IMR-90 (cell line): ENCODE results near the gene ZBTB32. TPM values are rescaled to one million over a fixed set of nuclear protein-coding genes. Genes with fewer than 3 reads are reported as not detected.

Experiments used
- ATAC-seq: fragments of 200-7000 bp; cut with Tn5 transposase; 2 replicates; pipeline ENCODE4 v1.9.1; 2020; ENCODE audit warnings: low read depth, mild to moderate bottlenecking, moderate library complexity
- BruUV-seq: library from RNA; stranded (reverse); fragments of 400-500 nt; replicated peaks from 2 replicates; lab custom pipeline; 2021; lab: Mats Ljungman, UMichigan
- CTCF ChIA-PET: fragments of 300-600 bp; formaldehyde crosslinking; extraction: SDS; loops from one replicate; lab custom pipeline; 2021; ENCODE audit warnings: antibody characterized with exemption; lab: Yijun Ruan, JAX
- POLR2A ChIA-PET: fragments of 300-600 bp; sonication (Branson Sonifier 250); formaldehyde crosslinking; loops from one replicate; lab custom pipeline; 2022; ENCODE audit warnings: antibody characterized with exemption; ENCODE audit not compliant: unreplicated experiment; lab: Charles Lee
- DNase-seq: peaks from one replicate; pipeline ENCODE4 v3.0.0; 2013
- H2AFZ ChIP-seq: replicated peaks from 2 replicates; pipeline ENCODE3; 2013; ENCODE audit warnings: low read length, mild to moderate bottlenecking; ENCODE audit not compliant: poor library complexity
- H2AK5ac ChIP-seq: 2 replicates; pipeline ENCODE4 v1.6.1; 2013; ENCODE audit warnings: low read depth, low read length, inconsistent platforms
- H2AK9ac ChIP-seq: replicated peaks from 2 replicates; pipeline ENCODE3; 2013; ENCODE audit warnings: mild to moderate bottlenecking, low read depth, low read length, moderate library complexity; ENCODE audit not compliant: poor library complexity
- H2BK120ac ChIP-seq: 2 replicates; pipeline ENCODE4 v1.6.1; 2013; ENCODE audit warnings: low read depth, low read length, inconsistent platforms
- H2BK15ac ChIP-seq: 3 replicates; pipeline ENCODE4 v1.6.1; 2013; ENCODE audit warnings: low read depth, low read length, inconsistent platforms
- H2BK20ac ChIP-seq: 2 replicates; pipeline ENCODE4 v1.6.1; 2013; ENCODE audit warnings: low read depth, mild to moderate bottlenecking, inconsistent platforms, low read length, moderate library complexity
- H2BK5ac ChIP-seq: 2 replicates; pipeline ENCODE4 v1.6.1; 2013; ENCODE audit warnings: mild to moderate bottlenecking, low read depth, low read length, inconsistent platforms; ENCODE audit not compliant: poor library complexity, severe bottlenecking
- H3K14ac ChIP-seq: replicated peaks from 2 replicates; pipeline ENCODE4 v1.6.1; 2013; ENCODE audit warnings: low read depth, low read length, inconsistent platforms
- H3K18ac ChIP-seq: 2 replicates; pipeline ENCODE4 v1.6.1; 2013; ENCODE audit warnings: low read depth, low read length, control low read depth
- H3K23ac ChIP-seq: 2 replicates; pipeline ENCODE4 v1.6.1; 2013; ENCODE audit warnings: low read depth, low read length, inconsistent platforms
- H3K27ac ChIP-seq: 2 replicates; pipeline ENCODE4 v1.5.1; 2013; ENCODE audit warnings: mild to moderate bottlenecking, control low read depth, low read length; ENCODE audit not compliant: insufficient read depth
- H3K27me3 ChIP-seq: 2 replicates; pipeline ENCODE4 v1.6.1; 2013; ENCODE audit warnings: low read length; ENCODE audit not compliant: control insufficient read depth, insufficient read depth
- H3K36me3 ChIP-seq: 2 replicates; pipeline ENCODE4 v1.6.1; 2013; ENCODE audit warnings: low read length, mixed read lengths; ENCODE audit not compliant: control insufficient read depth, insufficient read depth
- H3K4ac ChIP-seq: 2 replicates; pipeline ENCODE4 v1.6.1; 2013; ENCODE audit warnings: low read depth, low read length, inconsistent platforms
- H3K4me1 ChIP-seq: 2 replicates; pipeline ENCODE4 v1.6.1; 2013; ENCODE audit warnings: low read length, mixed read lengths; ENCODE audit not compliant: control insufficient read depth, insufficient read depth
- H3K4me2 ChIP-seq: 2 replicates; pipeline ENCODE4 v1.6.1; 2013; ENCODE audit warnings: low read depth, mild to moderate bottlenecking, control low read depth, low read length, moderate library complexity
- H3K4me3 ChIP-seq: 2 replicates; pipeline ENCODE4 v1.5.1; 2013; ENCODE audit warnings: low read depth, mild to moderate bottlenecking, control low read depth, low read length, moderate library complexity; ENCODE audit not compliant: insufficient read depth
- H3K56ac ChIP-seq: 2 replicates; pipeline ENCODE4 v1.6.1; 2013; ENCODE audit warnings: low read length, inconsistent platforms; ENCODE audit not compliant: insufficient read depth; ENCODE audit errors: extremely low read depth
- H3K79me1 ChIP-seq, 2 experiments: 2 replicates each; pipeline ENCODE4 v1.6.1; 2013; ENCODE audit warnings: low read length in 2 of 2, inconsistent platforms in 1 of 2, low read depth in 1 of 2
- H3K9ac ChIP-seq: 2 replicates; pipeline ENCODE4 v1.6.1; 2013; ENCODE audit warnings: low read depth, low read length, control low read depth
- H3K9me1 ChIP-seq: 2 replicates; pipeline ENCODE4 v1.6.1; 2013; ENCODE audit warnings: low read length, inconsistent platforms; ENCODE audit not compliant: insufficient read depth
- H3K9me3 ChIP-seq: 2 replicates; pipeline ENCODE4 v1.6.1; 2013; ENCODE audit warnings: low read length; ENCODE audit not compliant: control insufficient read depth, insufficient read depth
- H4K20me1 ChIP-seq: 2 replicates; pipeline ENCODE4 v1.6.1; 2013; ENCODE audit warnings: low read length, inconsistent platforms; ENCODE audit not compliant: insufficient read depth
- H4K5ac ChIP-seq: 2 replicates; pipeline ENCODE4 v1.6.1; 2013; ENCODE audit warnings: mild to moderate bottlenecking, low read depth, low read length, control low read depth
- H4K8ac ChIP-seq, 2 experiments: 2 replicates each; pipeline ENCODE4 v1.6.1; 2013; ENCODE audit warnings: low read depth in 2 of 2, low read length in 2 of 2, control low read depth in 1 of 2, inconsistent platforms in 1 of 2
- H4K91ac ChIP-seq: 2 replicates; pipeline ENCODE4 v1.6.1; 2013; ENCODE audit warnings: low read depth, low read length, inconsistent platforms; ENCODE audit not compliant: insufficient read depth
- CEBPB ChIP-seq: IDR thresholded peaks from 2 replicates; pipeline ENCODE4 v1.6.1; 2012; ENCODE audit warnings: low read depth, low read length, improper control_type of control experiment
- ELK1 ChIP-seq: fragments of 150-350 bp; IDR thresholded peaks from 2 replicates; pipeline ENCODE4 v1.6.1; 2016; ENCODE audit warnings: low read depth, mild to moderate bottlenecking, low read length, moderate library complexity, borderline replicate concordance
- FOS ChIP-seq: fragments of 150-350 bp; IDR thresholded peaks from 2 replicates; pipeline ENCODE4 v1.6.1; 2016; ENCODE audit warnings: low read depth, low read length
- RCOR1 ChIP-seq: IDR thresholded peaks from 2 replicates; pipeline ENCODE4 v1.6.1; 2012; ENCODE audit warnings: mild to moderate bottlenecking, low read length, improper control_type of control experiment; ENCODE audit not compliant: insufficient replicate concordance
- WGBS, 2 experiments: methylation state at CpG; one replicate each; pipeline versions ENCODE4 v1.1.5 to v1.1.7; 2013; ENCODE audit warnings: missing lambda C conversion rate in 2 of 2; ENCODE audit not compliant: insufficient read length in 1 of 2; ENCODE audit errors: extremely low coverage in 2 of 2; 5-methylcytosine and 5-hydroxymethylcytosine counted together
- dilution Hi-C: fragments of 300-500 bp; cut with HindIII; formaldehyde crosslinking; loops from one replicate; pipeline ENCODE4 v1.14.3; 2018; ENCODE audit warnings: low sequenced_read_pairs; ENCODE audit not compliant: unreplicated experiment
- in situ Hi-C: fragments of 300-500 bp; cut with MboI; formaldehyde crosslinking; loops from 3 replicates; pipeline ENCODE4 v1.14.3; 2019; ENCODE audit warnings: low sequenced_read_pairs, inconsistent platforms, mixed read lengths
- intact Hi-C: fragments of 100-400 bp; cut with micrococcal nuclease; formaldehyde crosslinking; loops from 2 replicates; pipeline ENCODE4 v1.10.0; 2022
- polyA plus RNA-seq, 3 experiments: library from polyadenylated mRNA; depleted of rRNA; stranded (reverse); fragments of >200 nt; gene quantifications; 2 replicates each; pipeline ENCODE4 v1.2.3, GENCODE V29; 2012; ENCODE audit warnings: low replicate concordance in 1 of 3
- total RNA-seq: library from RNA; depleted of rRNA; stranded (reverse); fragments of >200 nt; gene quantifications from 2 replicates; pipeline ENCODE4 v1.2.3, GENCODE V29; 2012

ZBTB32 gene
- total and polyA plus RNA-seq, 2 of the 4 experiments (the other 2 are of a cell fraction): not detected

- 83% methylated on average over 3 of the region's 16 CpGs; no CpG with 5 or more reads in 1 of the 2 experiments for WGBS, 2 experiments
- BruUV-seq: no TSS peak
Observed at GRCh38 chr19:35666251-35666913, 38.0 kb upstream of the ZBTB32 start, which contains the start of gene UPK1A. Gene UPK1A, plus strand, starts transcription at chr19:35666517. Its CDS starts 296 bp downstream, at chr19:35666813.

More at GRCh38 chr19:35666251-35666913, 38.0 kb upstream of the ZBTB32 start, which contains the start of gene UPK1A:
- no peak within 1 kb of the TSS for H3K9ac ChIP-seq
- no peak within 1 kb of the TSS for H4K8ac ChIP-seq
- H2AK9ac ChIP-seq: no peak within 1 kb of the TSS
- intact Hi-C loops: no loop called here
- H4K20me1 ChIP-seq: 0 out of 2 replicates have a peak, but pooled peaks cover 5% of the 10 kb centered on the region
- no peak within 1 kb of the TSS for H3K4me3 ChIP-seq
- peaks cover 0 to 2% of the 10 kb centered on the region in 2 experiments; a peak in 1 of 4 replicates for H3K79me1 ChIP-seq
- ChIA-PET CTCF (no interaction called here), POLR2A (no interaction called here)
- no peaks in the 10 kb centered on the region for H3K4me1 ChIP-seq
- H2BK20ac ChIP-seq: no peak within 1 kb of the TSS
- H3K4me2 ChIP-seq: no peak within 1 kb of the TSS
- no peak within 1 kb of the TSS for H3K56ac ChIP-seq
- no peak within 1 kb of the TSS for H3K27ac ChIP-seq
- H4K91ac ChIP-seq: no peak within 1 kb of the TSS
- ATAC-seq (peak; percentile 28; the same call in 1 of the 2 replicates), DNase-seq (no peak)
- H3K9me1 ChIP-seq: no peaks in the 10 kb centered on the region
- peaks cover 16% of the 10 kb centered on the region for H3K36me3 ChIP-seq
- no peak within 1 kb of the TSS for H3K14ac ChIP-seq
- no peak within 1 kb of the TSS for H2AK5ac ChIP-seq
- no peak within 1 kb of the TSS for H2BK5ac ChIP-seq
- H3K23ac ChIP-seq: no peak within 1 kb of the TSS
- TF ChIP-seq RCOR1 (no peak), FOS (no peak), CEBPB (no peak), ELK1 (no peak)
- H2BK120ac ChIP-seq: no peak within 1 kb of the TSS
- H3K18ac ChIP-seq: no peak within 1 kb of the TSS
- in situ Hi-C loops: no loop called here
- no peak within 1 kb of the TSS for H3K4ac ChIP-seq
- H3K9me3 ChIP-seq: no peaks in the 10 kb centered on the region
- peaks cover 5% of the 10 kb centered on the region; the same call in 1 of the 2 replicates for H3K27me3 ChIP-seq
- dilution Hi-C loops: no loop called here
- H4K5ac ChIP-seq: no peak within 1 kb of the TSS
- no peak within 1 kb of the TSS for H2AFZ ChIP-seq
- H2BK15ac ChIP-seq: no peak within 1 kb of the TSS
